ENCODE results near the gene KCTD21.

The KCTD21 gene

DNA sequence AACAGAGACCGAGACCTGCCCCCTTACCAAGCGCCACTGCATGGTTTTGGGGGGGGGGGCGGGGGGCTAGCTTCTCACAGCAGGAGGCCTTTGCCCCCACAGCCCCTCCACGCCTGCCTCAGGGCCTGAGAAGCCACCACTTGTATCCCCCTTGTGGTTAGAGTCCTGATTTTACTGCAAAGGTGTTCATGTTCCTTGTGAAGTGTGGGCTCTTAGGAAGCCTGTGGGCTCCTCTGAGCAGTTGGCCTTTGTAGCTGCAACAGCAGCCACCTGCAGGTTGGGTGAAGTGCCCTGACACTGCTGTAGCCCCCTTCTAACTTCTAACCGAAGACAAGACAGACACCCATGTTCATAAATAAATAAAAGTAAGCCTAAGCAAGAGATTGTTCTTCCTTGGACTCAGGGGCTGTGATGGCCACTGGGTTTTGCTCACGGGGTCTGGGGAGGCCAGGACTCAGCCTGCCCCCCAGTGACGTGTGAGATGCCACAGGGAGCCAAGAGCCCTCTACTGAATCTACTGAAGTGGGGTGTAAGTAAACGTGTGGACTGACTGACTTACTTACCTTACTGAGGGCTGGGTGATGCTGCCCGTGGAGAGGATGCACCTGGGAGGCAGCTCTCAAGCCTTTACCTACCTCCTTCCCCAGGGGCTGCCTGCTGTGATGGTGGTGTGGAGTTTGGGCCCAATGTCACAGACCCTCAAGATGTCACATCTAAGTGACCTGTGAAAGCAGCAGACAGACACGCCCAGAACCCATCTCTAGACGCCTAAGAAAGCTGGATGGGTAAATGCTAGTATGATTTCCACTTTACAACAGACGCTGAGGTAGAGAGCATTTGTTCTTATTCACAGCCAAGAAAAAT is 26.1 kb upstream of the KCTD21 start:
- Histone ChIP-seq H3K36me3 (ENCODE audit: insufficient read depth, low read length) (no peaks in the 10 kb centered on the region), H3K27ac (no peak overlapping the region), H3K4me3 (no peak overlapping the region), H3K9ac (ENCODE audit: insufficient read length) (no peak overlapping the region), H3K9me3 (ENCODE audit: low read depth, low read length) (no peaks in the 10 kb centered on the region)
- no peak for DNase-seq (ENCODE audit: low read depth, low spot score)
- TF ChIP-seq FOXP2 (optimal IDR thresholded peaks at IDR 0.05; ENCODE audit: control extremely low read depth, extremely low read length, insufficient read depth): no peak
- no peak for TF ChIP-seq POLR2AphosphoS5 (IDR thresholded peaks at IDR 0.05; ENCODE audit: borderline replicate concordance, low read depth, low read length)
- TF ChIP-seq EZH2 (IDR thresholded peaks at IDR 0.05): no peak

DNA sequence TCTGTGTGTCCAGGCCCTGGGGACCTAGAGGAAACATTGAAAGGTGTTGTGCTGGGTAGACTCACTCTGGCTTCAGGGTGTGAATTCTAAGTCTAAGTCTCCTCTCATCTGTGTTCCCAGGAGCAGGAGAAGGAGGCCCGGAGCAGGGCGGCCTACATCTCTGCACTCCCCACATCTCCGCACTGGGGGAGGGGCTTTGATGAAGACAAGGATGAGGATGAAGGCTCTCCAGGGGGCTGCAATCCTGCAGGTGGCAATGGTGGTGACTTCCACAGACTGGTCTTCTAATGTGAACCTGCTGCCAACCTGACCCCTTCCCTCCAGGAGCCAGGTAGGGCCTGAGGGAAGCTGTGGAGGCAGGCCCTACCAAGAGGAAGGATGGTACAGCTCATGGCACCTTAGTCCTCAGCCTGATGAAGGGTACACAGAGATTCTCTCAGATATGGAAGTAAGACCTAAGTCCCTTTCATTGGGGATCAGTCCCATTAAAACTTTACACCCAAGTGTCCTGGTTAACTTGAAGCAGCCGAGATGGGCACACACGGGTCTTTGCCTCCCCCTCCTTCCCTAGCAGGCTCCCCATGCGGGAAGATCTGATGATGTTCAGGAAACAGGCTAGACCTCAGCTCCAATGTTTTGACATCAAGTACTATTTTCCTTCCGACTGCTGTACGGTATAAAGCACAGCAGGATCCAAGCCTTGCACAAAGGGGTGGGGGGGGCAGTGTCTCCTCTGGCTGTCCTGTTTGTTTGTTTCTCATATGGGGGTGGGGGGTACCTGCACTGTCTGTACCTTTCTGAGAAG is 25.3 kb upstream of the KCTD21 start:
- DNase-seq (ENCODE audit: low read depth, low spot score): no peak
- TF ChIP-seq EZH2 (IDR thresholded peaks at IDR 0.05) (no peak), POLR2AphosphoS5 (IDR thresholded peaks at IDR 0.05; ENCODE audit: borderline replicate concordance, low read depth, low read length) (no peak), FOXP2 (optimal IDR thresholded peaks at IDR 0.05; ENCODE audit: control extremely low read depth, extremely low read length, insufficient read depth) (no peak)
- no peak overlapping the region for H3K27ac ChIP-seq
- no peak overlapping the region for H3K9ac ChIP-seq (ENCODE audit: insufficient read length)
- H3K36me3 ChIP-seq (ENCODE audit: insufficient read depth, low read length): no peaks in the 10 kb centered on the region
- no peak overlapping the region for H3K4me3 ChIP-seq
- H3K9me3 ChIP-seq (ENCODE audit: low read depth, low read length): no peaks in the 10 kb centered on the region

DNA sequence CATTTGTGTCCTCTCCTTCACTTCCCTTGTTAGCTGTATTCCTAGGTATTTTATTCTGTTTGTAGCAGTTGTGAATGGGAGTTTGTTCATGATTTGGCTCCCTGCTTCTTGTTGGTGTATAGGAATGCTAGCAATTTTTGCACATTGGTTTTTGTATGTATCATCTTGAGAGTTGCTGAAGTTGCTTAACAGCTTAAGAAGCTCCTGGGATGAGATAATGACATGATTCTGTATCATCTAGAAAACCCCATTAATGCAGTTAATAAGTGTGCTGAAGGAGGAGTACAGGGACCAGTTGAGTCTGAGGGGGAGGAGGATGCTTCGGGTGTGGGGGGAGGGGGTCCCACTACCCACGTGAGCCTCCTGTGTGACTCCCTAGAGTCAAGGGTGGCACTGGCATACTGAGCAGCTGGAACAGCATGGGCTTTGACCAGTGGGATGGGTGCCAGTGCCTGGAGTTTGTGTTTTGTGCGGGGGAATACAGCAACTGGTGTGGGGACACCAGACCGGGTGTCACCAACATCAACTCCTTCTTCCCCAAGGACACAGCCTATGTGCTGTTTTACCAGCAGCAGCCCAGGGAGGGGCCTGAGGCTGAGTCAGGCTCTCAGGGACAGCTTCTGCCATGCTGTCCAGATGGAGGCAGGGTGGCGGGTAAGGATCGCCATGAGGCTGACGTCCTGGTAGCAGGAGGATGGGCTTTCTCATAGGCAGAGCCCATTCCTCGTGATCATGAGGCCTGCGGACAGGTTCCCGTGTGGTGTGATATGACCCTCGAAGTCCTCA is 24.4 kb upstream of the KCTD21 start:
- DNase-seq (ENCODE audit: low read depth, low spot score): no peak
- Histone ChIP-seq H3K4me3 (no peak overlapping the region), H3K36me3 (ENCODE audit: insufficient read depth, low read length) (no peaks in the 10 kb centered on the region), H3K27ac (no peak overlapping the region), H3K9ac (ENCODE audit: insufficient read length) (no peak overlapping the region), H3K9me3 (ENCODE audit: low read depth, low read length) (no peaks in the 10 kb centered on the region)
- no peak for TF ChIP-seq EZH2 (IDR thresholded peaks at IDR 0.05)
- no peak for TF ChIP-seq FOXP2 (optimal IDR thresholded peaks at IDR 0.05; ENCODE audit: control extremely low read depth, extremely low read length, insufficient read depth)
- no peak for TF ChIP-seq POLR2AphosphoS5 (IDR thresholded peaks at IDR 0.05; ENCODE audit: borderline replicate concordance, low read depth, low read length)

DNA sequence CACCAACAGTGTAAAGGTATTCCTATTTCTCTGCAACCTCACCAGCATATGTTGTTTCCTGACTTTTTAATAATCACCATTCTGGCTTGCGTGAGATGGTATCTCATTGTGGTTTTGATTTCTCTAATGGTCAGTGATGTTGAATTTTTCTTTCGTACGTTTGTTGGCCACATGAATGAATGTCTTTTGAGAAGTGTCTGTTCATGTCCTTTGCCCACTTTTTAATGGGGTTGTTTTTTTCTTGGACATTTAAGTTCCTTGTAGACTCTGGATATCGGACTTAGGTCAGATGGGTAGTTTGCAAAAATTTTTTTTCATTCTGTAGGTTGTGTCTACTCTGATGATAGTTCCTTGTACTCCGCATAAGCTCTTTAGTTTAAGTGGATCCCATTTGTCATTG is 23.1 kb upstream of the KCTD21 start:
- no peaks in the 10 kb centered on the region for H3K36me3 ChIP-seq (ENCODE audit: insufficient read depth, low read length)
- TF ChIP-seq POLR2AphosphoS5 (IDR thresholded peaks at IDR 0.05; ENCODE audit: borderline replicate concordance, low read depth, low read length): no peak
- TF ChIP-seq EZH2 (IDR thresholded peaks at IDR 0.05): no peak
- TF ChIP-seq FOXP2 (optimal IDR thresholded peaks at IDR 0.05; ENCODE audit: control extremely low read depth, extremely low read length, insufficient read depth): no peak
- no peak overlapping the region for H3K9ac ChIP-seq (ENCODE audit: insufficient read length)
- no peak overlapping the region for H3K4me3 ChIP-seq
- no peak overlapping the region for H3K27ac ChIP-seq
- H3K9me3 ChIP-seq (ENCODE audit: low read depth, low read length): no peaks in the 10 kb centered on the region
- no peak for DNase-seq (ENCODE audit: low read depth, low spot score)

DNA sequence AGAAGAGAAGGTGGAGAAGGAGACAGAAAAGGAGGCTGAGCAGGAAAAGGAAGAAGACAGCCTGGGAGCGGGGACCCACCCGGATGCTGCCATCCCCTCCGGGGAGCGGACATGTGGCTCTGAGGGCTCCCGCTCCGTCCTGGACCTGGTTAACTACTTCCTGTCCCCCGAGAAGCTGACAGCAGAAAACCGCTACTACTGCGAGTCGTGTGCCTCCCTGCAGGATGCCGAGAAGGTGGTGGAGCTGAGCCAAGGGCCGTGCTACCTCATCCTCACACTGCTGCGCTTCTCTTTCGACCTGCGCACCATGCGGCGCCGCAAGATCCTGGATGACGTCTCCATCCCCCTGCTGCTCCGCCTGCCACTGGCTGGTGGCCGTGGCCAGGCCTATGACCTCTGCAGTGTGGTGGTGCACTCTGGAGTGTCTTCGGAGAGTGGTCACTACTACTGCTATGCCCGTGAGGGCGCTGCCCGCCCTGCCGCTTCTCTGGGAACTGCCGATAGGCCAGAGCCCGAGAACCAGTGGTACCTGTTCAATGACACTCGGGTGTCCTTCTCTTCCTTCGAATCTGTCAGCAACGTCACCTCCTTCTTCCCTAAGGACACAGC is 21.7 kb upstream of the KCTD21 start:
- no peak for TF ChIP-seq EZH2 (IDR thresholded peaks at IDR 0.05)
- no peak for TF ChIP-seq FOXP2 (optimal IDR thresholded peaks at IDR 0.05; ENCODE audit: control extremely low read depth, extremely low read length, insufficient read depth)
- TF ChIP-seq POLR2AphosphoS5 (IDR thresholded peaks at IDR 0.05; ENCODE audit: borderline replicate concordance, low read depth, low read length): no peak
- Histone ChIP-seq H3K36me3 (ENCODE audit: insufficient read depth, low read length) (no peaks in the 10 kb centered on the region), H3K9ac (ENCODE audit: insufficient read length) (no peak overlapping the region), H3K9me3 (ENCODE audit: low read depth, low read length) (no peaks in the 10 kb centered on the region), H3K4me3 (no peak overlapping the region), H3K27ac (no peak overlapping the region)
- no peak for DNase-seq (ENCODE audit: low read depth, low spot score)

DNA sequence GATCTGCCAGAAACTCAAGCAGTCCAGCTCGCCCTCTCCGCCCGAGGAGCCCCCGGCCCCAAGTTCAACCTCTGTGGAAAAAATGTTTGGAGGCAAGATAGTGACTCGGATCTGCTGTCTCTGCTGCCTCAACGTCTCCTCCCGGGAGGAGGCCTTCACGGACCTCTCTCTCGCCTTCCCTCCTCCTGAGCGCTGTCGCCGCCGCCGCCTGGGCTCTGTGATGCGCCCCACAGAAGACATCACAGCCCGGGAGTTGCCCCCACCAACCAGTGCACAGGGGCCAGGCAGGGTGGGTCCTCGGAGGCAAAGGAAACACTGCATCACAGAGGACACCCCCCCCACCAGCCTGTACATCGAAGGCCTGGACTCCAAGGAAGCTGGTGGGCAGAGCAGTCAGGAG is 21.1 kb upstream of the KCTD21 start:
- no peak for DNase-seq (ENCODE audit: low read depth, low spot score)
- TF ChIP-seq FOXP2 (optimal IDR thresholded peaks at IDR 0.05; ENCODE audit: control extremely low read depth, extremely low read length, insufficient read depth): no peak
- no peak for TF ChIP-seq POLR2AphosphoS5 (IDR thresholded peaks at IDR 0.05; ENCODE audit: borderline replicate concordance, low read depth, low read length)
- TF ChIP-seq EZH2 (IDR thresholded peaks at IDR 0.05): no peak
- Histone ChIP-seq H3K9ac (ENCODE audit: insufficient read length) (no peak overlapping the region), H3K4me3 (no peak overlapping the region), H3K27ac (no peak overlapping the region), H3K9me3 (ENCODE audit: low read depth, low read length) (no peaks in the 10 kb centered on the region), H3K36me3 (ENCODE audit: insufficient read depth, low read length) (no peaks in the 10 kb centered on the region)

DNA sequence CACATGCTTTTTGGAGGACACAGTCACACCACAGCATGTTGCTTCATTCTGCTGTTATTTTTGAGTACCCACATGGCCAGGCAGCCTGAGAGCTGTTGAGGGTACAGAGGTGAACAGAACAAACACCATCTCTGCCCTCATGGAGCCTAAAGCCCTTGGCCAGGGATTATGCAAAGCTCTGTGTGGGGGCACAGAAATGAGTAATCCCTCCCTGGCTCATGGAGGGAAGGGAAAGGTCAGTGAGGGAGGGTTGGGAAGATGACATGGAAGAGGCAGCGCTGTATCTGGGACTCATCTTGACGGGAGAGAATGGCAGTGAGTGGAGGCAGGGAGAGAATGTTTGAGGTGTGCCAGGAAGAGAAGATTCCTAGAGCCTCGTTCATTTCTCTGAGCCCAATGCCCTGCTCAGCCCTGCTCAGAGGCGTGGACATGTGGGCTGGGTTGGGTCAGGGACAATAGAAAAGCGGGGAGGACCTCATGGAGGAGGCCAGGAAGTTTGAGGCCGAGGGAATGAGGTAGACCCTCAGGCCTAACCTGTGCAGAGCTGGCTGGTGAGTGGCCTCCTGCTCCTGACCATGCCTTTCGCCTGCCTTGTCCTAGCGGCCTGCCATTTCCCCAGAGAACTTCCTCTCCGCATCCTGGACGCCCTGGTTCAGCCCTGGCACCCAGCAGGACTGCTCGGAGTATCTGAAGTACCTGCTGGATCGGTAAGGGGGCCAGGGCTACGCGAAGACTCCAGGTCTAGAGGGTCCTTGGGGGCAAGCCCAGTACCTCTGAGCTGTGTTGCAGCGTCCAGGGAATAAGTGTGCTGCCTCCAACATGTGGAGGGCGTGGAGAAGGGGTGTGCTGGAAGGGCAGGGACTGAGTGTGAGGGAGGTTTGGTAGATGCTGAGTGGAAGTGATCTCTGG is 20.1 kb upstream of the KCTD21 start:
- no peak overlapping the region for H3K9ac ChIP-seq (ENCODE audit: insufficient read length)
- H3K36me3 ChIP-seq (ENCODE audit: insufficient read depth, low read length): no peaks in the 10 kb centered on the region
- no peak for DNase-seq (ENCODE audit: low read depth, low spot score)
- H3K27ac ChIP-seq: no peak overlapping the region
- no peaks in the 10 kb centered on the region for H3K9me3 ChIP-seq (ENCODE audit: low read depth, low read length)
- no peak overlapping the region for H3K4me3 ChIP-seq
- TF ChIP-seq FOXP2 (optimal IDR thresholded peaks at IDR 0.05; ENCODE audit: control extremely low read depth, extremely low read length, insufficient read depth) (no peak), EZH2 (IDR thresholded peaks at IDR 0.05) (no peak), POLR2AphosphoS5 (IDR thresholded peaks at IDR 0.05; ENCODE audit: borderline replicate concordance, low read depth, low read length) (no peak)
